GM21786 (cell line): Measurements from ENCODE around the gene CHST9.

Experiments used
- ATAC-seq: cut with Tn5 transposase; IDR thresholded peaks from one replicate; pipeline ENCODE4 v1.9.1; 2021; ENCODE audit not compliant: unreplicated experiment

CHST9 gene

GRCh38 chr18:26869640-26870039 is 315.5 kb downstream of the CHST9 start:
- ATAC-seq = peak; percentile 45

GRCh38 chr18:26868968-26869586 is 316.0 kb downstream of the CHST9 start:
- no peak for ATAC-seq

- no peak for ATAC-seq
Observed at GRCh38 chr18:26867471-26867870, 317.6 kb downstream of the CHST9 start.

- ATAC-seq = no peak
Observed at GRCh38 chr18:26865557-26865956, 319.6 kb downstream of the CHST9 start, which contains the start of gene AQP4. TSS of gene AQP4 (minus strand) at chr18:26865707. CDS start at chr18:26865689, 18 bp downstream.

- ATAC-seq = no peak
Observed at GRCh38 chr18:26864658-26865057, 320.4 kb downstream of the CHST9 start.

- no peak for ATAC-seq
Observed at GRCh38 chr18:26863921-26864497, 321.1 kb downstream of the CHST9 start.

- ATAC-seq = no peak
Observed at GRCh38 chr18:26863122-26863879, 321.8 kb downstream of the CHST9 start.

- no peak for ATAC-seq
Observed at GRCh38 chr18:26862084-26862483, 323.0 kb downstream of the CHST9 start.
